NCI-H524 (cell line): Measurements from ENCODE around the gene DYNC2LI1.

Source experiments
- DNase-seq, 2 experiments: peaks; one replicate each; lab custom pipeline; 2025; lab: John Stamatoyannopoulos, UW

The DYNC2LI1 gene

GRCh38 chr2:43818761-43819160 lies 44.9 kb downstream of the DYNC2LI1 start:
- DNase-seq = no peak

GRCh38 chr2:43819491-43820163 lies 45.8 kb downstream of the DYNC2LI1 start:
- DNase-seq = no peak

GRCh38 chr2:43822839-43823238 lies 49.0 kb downstream of the DYNC2LI1 start:
- no peak for DNase-seq

- no peak for DNase-seq
These were observed 49.9 kb downstream of the DYNC2LI1 start for GRCh38 chr2:43823751-43824150.

- no peak for DNase-seq
These were observed 50.7 kb downstream of the DYNC2LI1 start for GRCh38 chr2:43824512-43824911.

GRCh38 chr2:43824951-43825493 lies 51.2 kb downstream of the DYNC2LI1 start:
- no peak for DNase-seq

GRCh38 chr2:43825841-43826240 lies 52.0 kb downstream of the DYNC2LI1 start:
- DNase-seq = no peak

- peak in 1 of 2 experiments; percentile 43 for DNase-seq
These were observed 52.7 kb downstream of the DYNC2LI1 start for GRCh38 chr2:43826305-43827250.

- DNase-seq = peak in 1 of 2 experiments; percentile 60
These were observed 57.9 kb downstream of the DYNC2LI1 start for GRCh38 chr2:43831543-43832294.

- DNase-seq = no peak
These were observed 58.6 kb downstream of the DYNC2LI1 start for GRCh38 chr2:43832457-43832856.

- no peak for DNase-seq
These were observed 63.2 kb downstream of the DYNC2LI1 start for GRCh38 chr2:43837033-43837432.

- DNase-seq = no peak
These were observed 64.2 kb downstream of the DYNC2LI1 start for GRCh38 chr2:43837831-43838559.

- no peak for DNase-seq
These were observed 64.9 kb downstream of the DYNC2LI1 start, which contains the start of the genes ABCG5 and ABCG8 for GRCh38 chr2:43838560-43839267. TSS of gene ABCG5 (minus strand) at chr2:43838839. CDS start at chr2:43838679, 160 bp downstream. TSS of gene ABCG8 (plus strand) at chr2:43838971. CDS start at chr2:43839054, 83 bp downstream.

- DNase-seq = no peak
These were observed 66.1 kb downstream of the DYNC2LI1 start for GRCh38 chr2:43839776-43840564.

- no peak for DNase-seq
These were observed 67.1 kb downstream of the DYNC2LI1 start for GRCh38 chr2:43840965-43841364.

- no peak for DNase-seq
These were observed 68.4 kb downstream of the DYNC2LI1 start for GRCh38 chr2:43841949-43842865.

GRCh38 chr2:43842866-43843226 lies 69.0 kb downstream of the DYNC2LI1 start:
- DNase-seq = no peak

GRCh38 chr2:43845181-43845580 lies 71.3 kb downstream of the DYNC2LI1 start:
- no peak for DNase-seq
